ACC112 (cell line): ENCODE results near the gene BAIAP2.
A peak's percentile ranks its signal among the peaks of the same experiment; 100 is the strongest.

ENCODE experiments used
- H2AFZ ChIP-seq: fragments of 200-600 bp; sonication (generic); one replicate; pipeline ENCODE4 v1.6.0; 2017; ENCODE audit warnings: antibody characterized with exemption, low read length; ENCODE audit not compliant: unreplicated experiment
- H3K27ac ChIP-seq: fragments of 200-600 bp; sonication (generic); 2 replicates; pipeline ENCODE4 v1.5.1; 2014; ENCODE audit warnings: low read depth, mild to moderate bottlenecking, antibody characterized with exemption, low read length, moderate library complexity
- H3K27me3 ChIP-seq: fragments of 200-600 bp; sonication (generic); 2 replicates; pipeline ENCODE4 v1.6.1; 2014; ENCODE audit warnings: mild to moderate bottlenecking, antibody characterized with exemption, low read length, moderate library complexity, mixed read lengths; ENCODE audit not compliant: insufficient read depth
- H3K36me3 ChIP-seq: fragments of 200-600 bp; sonication (generic); 2 replicates; pipeline ENCODE4 v1.6.1; 2016; ENCODE audit warnings: mild to moderate bottlenecking, antibody characterized with exemption, low read length, moderate library complexity, mixed read lengths; ENCODE audit not compliant: insufficient read depth
- H3K4me1 ChIP-seq: fragments of 200-600 bp; sonication (generic); one replicate; pipeline ENCODE4 v1.6.1; 2016; ENCODE audit warnings: low read length, mixed read lengths; ENCODE audit not compliant: insufficient read depth, unreplicated experiment, control insufficient read depth
- H3K4me3 ChIP-seq: fragments of 200-600 bp; sonication (generic); 2 replicates; pipeline ENCODE4 v1.5.1; 2014; ENCODE audit warnings: mild to moderate bottlenecking, low read depth, low read length
- H3K79me2 ChIP-seq: fragments of 200-600 bp; sonication (generic); one replicate; pipeline ENCODE4 v1.6.0; 2016; ENCODE audit warnings: low read length; ENCODE audit not compliant: control insufficient read depth, unreplicated experiment, insufficient read depth

BAIAP2 gene

GRCh38 chr17:81033535-81034167 lies 1.3 kb upstream of the BAIAP2 start:
- no peak overlapping the region for H3K27ac ChIP-seq
- peak overlapping the region; percentile 84 for H3K4me3 ChIP-seq
- no peaks in the 10 kb centered on the region for H3K36me3 ChIP-seq
- peaks cover 2% of the 10 kb centered on the region; the same call in 1 of the 2 replicates for H3K27me3 ChIP-seq
- H3K79me2 ChIP-seq = peaks cover 17% of the 10 kb centered on the region
- H2AFZ ChIP-seq = no peak overlapping the region
- H3K4me1 ChIP-seq = peaks cover 6% of the 10 kb centered on the region

DNA sequence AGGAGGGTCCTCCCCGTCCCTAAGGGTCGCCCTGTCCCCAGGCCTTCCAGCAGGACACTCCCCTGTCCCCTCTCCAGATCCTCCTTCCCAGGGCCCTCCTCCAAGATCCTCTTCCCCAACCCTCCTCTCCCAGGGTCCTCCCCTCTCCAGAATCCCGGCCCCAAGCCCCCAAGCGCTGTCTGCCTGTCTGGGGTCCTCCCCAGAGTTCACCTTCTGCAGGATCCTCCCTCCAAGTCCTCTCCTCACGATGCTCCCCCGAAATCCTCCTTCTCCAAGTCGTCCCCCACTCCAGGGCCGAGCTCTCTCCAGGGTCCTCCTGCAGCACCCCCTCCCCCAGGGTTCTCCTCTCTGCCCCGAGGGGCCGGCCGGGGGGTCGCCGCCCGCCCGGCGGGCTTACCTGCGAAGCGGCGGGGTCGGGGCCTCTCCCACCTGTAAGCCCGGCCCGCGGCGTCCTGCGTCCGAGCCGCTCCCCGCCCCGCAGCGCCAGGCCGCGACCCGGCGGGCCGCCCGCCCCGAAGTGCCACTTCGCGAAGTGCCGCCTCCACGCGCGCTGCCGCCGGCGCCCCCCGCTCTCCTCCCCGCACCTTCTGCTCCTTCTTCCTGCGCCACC lies 678 bp upstream of the BAIAP2 start:
- peaks cover 6% of the 10 kb centered on the region for H3K4me1 ChIP-seq
- no peak overlapping the region for H3K27ac ChIP-seq
- H2AFZ ChIP-seq = peak overlapping the region; percentile 85

DNA sequence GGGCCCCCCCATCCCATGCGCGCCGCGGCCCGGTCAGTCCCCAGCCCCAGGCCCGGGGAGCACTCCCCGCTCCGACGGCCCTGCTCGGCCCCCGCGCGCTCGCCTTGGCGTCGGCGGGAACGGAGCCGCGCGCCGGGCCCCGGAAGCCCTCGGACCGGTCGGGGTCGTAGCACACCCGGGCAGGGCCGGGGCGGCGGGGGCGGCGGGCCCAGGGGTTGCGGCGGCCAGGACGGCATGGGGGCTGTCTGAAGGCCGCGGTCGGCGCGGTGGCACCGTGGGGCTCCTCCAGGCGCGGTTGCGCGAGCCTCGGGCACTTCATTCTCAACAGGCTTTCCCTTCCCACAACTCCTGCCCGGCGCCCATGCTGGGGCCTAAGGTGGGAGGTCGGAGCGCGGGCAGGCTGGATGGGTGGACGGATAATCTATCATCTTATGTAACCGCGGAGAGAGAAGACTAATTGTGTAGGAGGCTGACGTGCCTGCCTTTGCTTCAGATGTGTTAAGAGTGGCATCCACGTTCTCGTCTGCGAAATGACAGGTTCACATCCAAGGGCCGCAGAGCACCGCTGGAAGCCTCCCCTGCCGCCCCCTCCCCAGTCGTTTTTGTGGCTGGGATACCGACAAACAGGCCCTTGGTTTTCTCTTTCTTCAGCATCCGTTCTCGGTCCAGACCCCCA lies 708 bp downstream of the BAIAP2 start:
- Histone ChIP-seq H3K4me3 (peak overlapping the region; percentile 79), H2AFZ (peak overlapping the region; percentile 2), H3K4me1 (peaks cover 17% of the 10 kb centered on the region), H3K27me3 (no peaks in the 10 kb centered on the region), H3K36me3 (no peaks in the 10 kb centered on the region), H3K27ac (no peak overlapping the region), H3K79me2 (peaks cover 29% of the 10 kb centered on the region)

More for the DNA sequence above, 678 bp upstream of the BAIAP2 start:
- Histone ChIP-seq H3K27me3 (no peaks in the 10 kb centered on the region), H3K4me3 (peak overlapping the region; percentile 84), H3K79me2 (peaks cover 21% of the 10 kb centered on the region), H3K36me3 (no peaks in the 10 kb centered on the region)

DNA sequence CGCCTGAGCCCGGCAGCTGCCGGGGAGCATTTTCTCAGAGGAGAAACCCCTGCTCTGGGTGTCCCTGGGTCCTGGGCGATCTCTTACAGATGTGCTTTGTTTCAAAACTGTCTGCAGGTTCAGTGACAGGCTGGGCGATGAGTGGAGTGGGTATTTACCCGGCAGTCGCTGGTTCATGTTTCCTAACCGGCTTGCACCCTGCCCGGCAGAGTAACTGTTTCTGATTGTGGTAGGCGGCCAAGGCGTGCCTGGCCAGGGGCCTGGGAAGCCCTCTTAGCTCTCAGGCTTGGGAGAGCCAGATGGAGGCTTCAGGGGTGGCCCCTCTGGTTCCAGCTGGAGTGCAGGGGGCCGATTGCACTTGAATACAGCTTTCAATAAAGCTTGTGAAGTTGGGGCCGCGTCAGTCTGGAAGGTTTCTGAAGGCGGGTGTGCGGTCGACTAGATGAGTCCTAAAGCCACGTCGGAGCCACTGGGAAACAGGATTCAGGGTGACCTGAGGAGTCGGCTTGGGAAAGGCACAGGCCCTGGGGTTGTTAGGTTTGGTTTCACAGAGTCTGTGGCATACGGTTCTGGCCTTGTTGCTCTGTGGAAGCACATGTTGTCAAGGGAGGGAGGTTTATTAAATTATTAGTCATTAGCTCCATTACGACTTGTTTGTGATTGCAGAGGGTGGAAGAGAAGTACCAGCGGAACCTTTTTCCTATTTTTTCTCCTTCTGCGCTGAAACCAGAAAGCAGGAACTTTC lies 1.4 kb downstream of the BAIAP2 start:
- H3K79me2 ChIP-seq = peaks cover 33% of the 10 kb centered on the region
- H3K27ac ChIP-seq = no peak overlapping the region
- H3K36me3 ChIP-seq = no peaks in the 10 kb centered on the region
- H3K4me1 ChIP-seq = peaks cover 20% of the 10 kb centered on the region
- no peak overlapping the region for H2AFZ ChIP-seq
- no peaks in the 10 kb centered on the region for H3K27me3 ChIP-seq
- peak overlapping the region; percentile 79 for H3K4me3 ChIP-seq

DNA sequence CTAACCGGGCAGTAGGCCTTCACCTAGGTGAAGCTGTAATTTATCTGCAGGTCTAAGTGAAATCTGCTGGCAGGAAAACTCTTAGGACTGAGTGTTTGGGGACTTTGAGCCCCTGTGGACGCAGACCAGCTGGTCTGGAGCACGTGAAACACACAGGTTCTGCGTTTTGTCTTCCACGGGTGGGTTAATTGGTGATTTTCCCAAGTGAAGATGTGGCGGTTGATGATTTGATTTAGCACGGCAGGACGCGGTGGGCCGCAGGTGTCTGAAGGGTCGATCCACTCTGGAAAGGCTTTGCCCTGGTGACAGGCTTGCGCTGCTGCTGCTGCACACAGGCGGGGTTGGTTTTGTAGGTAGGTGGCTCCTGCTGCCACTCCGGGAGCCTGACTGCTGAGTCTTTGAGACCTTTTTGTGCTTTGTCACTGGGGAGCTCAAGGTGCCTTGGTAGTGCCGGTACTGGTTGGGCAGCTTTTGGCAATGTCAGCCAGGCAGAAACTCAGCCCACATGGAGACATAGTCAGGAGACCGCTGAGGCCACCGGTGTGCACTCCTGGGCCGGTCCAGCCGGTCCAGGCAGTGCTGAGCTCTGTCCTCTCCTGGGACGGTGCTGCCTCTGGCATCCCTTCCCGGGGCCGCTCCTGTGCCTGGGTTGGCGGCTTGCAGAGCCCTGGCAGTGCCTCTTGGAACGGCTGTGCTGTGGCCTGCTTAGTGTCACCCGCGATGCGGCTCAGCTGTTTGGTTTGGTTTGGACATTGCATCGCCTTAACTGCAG lies 2.3 kb downstream of the BAIAP2 start:
- H2AFZ ChIP-seq = no peak overlapping the region
- H3K27ac ChIP-seq = no peak overlapping the region
- no peaks in the 10 kb centered on the region for H3K36me3 ChIP-seq
- H3K4me1 ChIP-seq = peaks cover 20% of the 10 kb centered on the region
- peaks cover 33% of the 10 kb centered on the region for H3K79me2 ChIP-seq
- no peak overlapping the region for H3K4me3 ChIP-seq
- H3K27me3 ChIP-seq = no peaks in the 10 kb centered on the region

- H3K4me1 ChIP-seq = peaks cover 20% of the 10 kb centered on the region
- no peaks in the 10 kb centered on the region for H3K27me3 ChIP-seq
- no peak overlapping the region for H3K27ac ChIP-seq
- peaks cover 33% of the 10 kb centered on the region for H3K79me2 ChIP-seq
- no peak overlapping the region for H3K4me3 ChIP-seq
- H3K36me3 ChIP-seq = no peaks in the 10 kb centered on the region
- H2AFZ ChIP-seq = no peak overlapping the region
Measured at GRCh38 chr17:81037798-81038733, 3.1 kb downstream of the BAIAP2 start.

DNA sequence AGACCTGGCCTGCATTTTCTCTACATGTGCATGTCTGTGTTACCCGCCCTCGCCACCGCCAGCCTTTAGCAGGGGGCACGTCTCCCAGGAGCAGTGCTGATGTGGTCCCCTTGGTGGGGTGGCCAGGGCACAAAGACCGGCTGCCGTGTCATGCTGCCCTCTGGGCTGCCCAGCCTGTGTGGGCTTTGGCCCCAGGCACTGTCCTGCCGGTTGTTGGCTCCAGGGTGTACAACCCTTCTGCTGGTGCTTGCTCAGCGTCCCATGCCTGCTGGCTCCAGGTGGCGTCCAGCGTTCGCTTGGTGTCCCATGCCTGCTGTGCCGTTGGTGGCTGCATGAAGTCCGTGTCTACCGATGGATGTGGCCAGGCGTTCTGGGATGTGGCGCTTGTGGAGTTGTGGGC lies 4.1 kb downstream of the BAIAP2 start:
- Histone ChIP-seq H3K27me3 (no peaks in the 10 kb centered on the region), H3K4me1 (peaks cover 23% of the 10 kb centered on the region), H3K27ac (no peak overlapping the region), H2AFZ (no peak overlapping the region), H3K79me2 (peaks cover 35% of the 10 kb centered on the region), H3K36me3 (no peaks in the 10 kb centered on the region), H3K4me3 (no peak overlapping the region)

DNA sequence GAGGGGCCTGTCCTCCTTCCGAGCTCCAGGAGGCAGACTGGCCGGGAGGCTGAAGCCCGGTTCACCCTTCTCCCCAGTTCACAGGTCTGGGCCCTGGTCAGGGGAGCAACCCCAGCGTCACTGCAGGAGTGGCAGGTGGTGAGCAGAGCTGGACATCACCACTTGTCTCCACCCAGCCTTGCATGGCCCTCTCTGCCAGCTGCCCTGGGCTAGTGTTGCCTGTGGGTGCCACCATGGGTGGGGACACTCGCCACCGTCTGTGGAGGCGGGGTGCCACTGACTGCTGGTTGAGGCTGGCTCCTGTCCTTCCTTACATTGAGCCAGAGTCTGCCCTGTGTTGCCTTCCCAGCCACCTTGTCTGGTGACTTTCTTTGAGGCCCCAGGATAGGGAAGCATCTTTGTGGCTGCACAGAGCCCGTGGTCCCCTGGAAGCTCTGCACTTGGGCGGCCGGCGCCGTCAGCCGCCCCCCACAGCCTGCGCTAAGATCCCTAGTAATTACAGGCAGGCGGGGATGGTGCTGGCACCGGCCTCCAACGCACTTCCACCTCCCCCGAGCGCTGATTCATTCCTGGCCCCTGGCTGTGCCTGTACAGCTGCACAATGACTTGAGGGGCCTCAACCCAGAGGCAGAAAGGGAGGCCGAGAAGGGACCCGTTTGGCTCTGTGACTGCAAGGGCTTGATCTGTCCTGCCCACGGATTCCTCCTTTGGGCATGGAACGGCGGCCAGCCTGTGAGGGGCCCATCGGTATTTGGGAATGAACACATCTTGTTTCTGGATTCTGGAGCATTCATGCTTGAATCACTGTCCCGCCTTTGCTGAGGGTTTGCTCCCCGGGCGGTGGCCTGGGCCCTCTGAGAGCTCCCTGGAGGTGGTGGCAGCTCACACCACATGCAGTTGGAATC lies 5.2 kb downstream of the BAIAP2 start:
- H2AFZ ChIP-seq = no peak overlapping the region
- peak overlapping the region; percentile 53; the same call in 1 of the 2 replicates for H3K4me3 ChIP-seq
- H3K27me3 ChIP-seq = no peaks in the 10 kb centered on the region
- peaks cover 33% of the 10 kb centered on the region for H3K4me1 ChIP-seq
- H3K79me2 ChIP-seq = peaks cover 45% of the 10 kb centered on the region
- H3K36me3 ChIP-seq = no peaks in the 10 kb centered on the region
- H3K27ac ChIP-seq = peak overlapping the region; percentile 13; the same call in 1 of the 2 replicates
